Lung microvascular endothelial cell (primary cell): ENCODE measurements around the gene ZNF138. TPM values are rescaled to one million over a fixed set of nuclear protein-coding genes. Genes with fewer than 3 reads are reported as not detected.

ENCODE experiments used
- DNase-seq, 2 donors: peaks; one replicate each; pipeline versions ENCODE4 v3.0.0 to v3.0.0-alpha.2; 2010; ENCODE audit warnings: low read depth in 2 of 2
- total RNA-seq: library from RNA; depleted of rRNA; stranded (reverse); fragments of >200 nt; gene quantifications from 2 replicates; pipeline ENCODE4 v1.2.1, GENCODE V29; 2014

The ZNF138 gene
- total RNA-seq, 1 donor from 2014 or later = 4.4 TPM

- no peak for DNase-seq
These were observed 81.6 kb downstream of the ZNF138 start for GRCh38 chr7:64875658-64876406.

GRCh38 chr7:64876792-64877713 is 82.8 kb downstream of the ZNF138 start:
- DNase-seq = peak in 1 of 2 donors; percentile 63

- DNase-seq = peak in 1 of 2 donors; percentile 28
These were observed 83.7 kb downstream of the ZNF138 start for GRCh38 chr7:64877714-64878610.

DNA sequence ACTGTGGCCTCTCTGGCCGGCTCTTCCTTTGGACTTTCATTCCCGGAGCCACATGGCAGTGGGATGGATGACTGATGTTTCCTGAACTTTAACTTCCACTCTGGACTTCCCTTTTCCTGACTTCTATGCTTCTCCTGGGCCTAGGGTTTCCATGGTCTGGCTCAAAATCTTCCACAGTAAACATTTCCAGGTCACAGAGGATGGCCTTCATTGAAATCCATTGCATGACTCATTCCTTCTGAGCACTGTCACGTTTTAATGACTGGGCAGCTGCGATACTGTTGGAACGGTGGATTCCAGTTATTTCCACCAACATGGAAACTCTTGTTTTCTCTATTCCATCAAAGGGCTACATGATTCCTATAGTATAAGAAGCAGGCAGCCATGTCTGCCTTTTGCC is 84.5 kb downstream of the ZNF138 start:
- DNase-seq = peak; percentile 73 to 92

DNA sequence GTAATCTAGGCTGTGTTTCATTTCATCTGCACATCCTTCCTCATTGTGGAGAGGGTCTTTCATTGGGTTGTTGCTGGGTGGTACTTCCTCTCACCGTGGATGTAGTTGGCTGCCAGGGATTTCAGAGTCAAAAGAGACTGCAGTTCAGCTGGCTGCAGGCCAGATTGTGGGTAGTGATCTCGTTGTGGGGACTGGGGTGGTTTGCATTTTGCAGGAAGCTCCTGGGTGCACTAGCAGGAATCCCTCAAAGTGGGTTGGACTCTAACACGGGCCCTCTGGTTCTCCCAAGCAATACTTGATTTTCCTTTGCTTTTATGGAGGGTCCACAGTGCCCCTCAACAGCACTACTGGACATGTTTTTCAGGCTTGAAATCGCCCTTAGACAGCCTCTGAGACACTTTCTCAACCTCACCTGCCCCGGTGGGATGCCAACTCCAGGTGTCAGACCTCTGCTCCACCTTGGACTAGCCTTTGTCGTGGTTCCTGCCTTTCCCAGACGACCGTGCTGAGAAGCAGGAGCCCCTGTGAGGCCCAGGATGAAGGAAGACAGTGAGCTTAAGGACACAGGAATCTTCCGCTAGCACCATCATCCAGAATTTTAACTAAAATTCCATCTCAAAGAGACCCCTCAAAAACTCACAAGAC is 85.0 kb downstream of the ZNF138 start:
- no peak for DNase-seq

GRCh38 chr7:64879800-64880199 is 85.6 kb downstream of the ZNF138 start:
- no peak for DNase-seq

GRCh38 chr7:64880322-64881297 is 86.4 kb downstream of the ZNF138 start:
- DNase-seq = no peak

DNA sequence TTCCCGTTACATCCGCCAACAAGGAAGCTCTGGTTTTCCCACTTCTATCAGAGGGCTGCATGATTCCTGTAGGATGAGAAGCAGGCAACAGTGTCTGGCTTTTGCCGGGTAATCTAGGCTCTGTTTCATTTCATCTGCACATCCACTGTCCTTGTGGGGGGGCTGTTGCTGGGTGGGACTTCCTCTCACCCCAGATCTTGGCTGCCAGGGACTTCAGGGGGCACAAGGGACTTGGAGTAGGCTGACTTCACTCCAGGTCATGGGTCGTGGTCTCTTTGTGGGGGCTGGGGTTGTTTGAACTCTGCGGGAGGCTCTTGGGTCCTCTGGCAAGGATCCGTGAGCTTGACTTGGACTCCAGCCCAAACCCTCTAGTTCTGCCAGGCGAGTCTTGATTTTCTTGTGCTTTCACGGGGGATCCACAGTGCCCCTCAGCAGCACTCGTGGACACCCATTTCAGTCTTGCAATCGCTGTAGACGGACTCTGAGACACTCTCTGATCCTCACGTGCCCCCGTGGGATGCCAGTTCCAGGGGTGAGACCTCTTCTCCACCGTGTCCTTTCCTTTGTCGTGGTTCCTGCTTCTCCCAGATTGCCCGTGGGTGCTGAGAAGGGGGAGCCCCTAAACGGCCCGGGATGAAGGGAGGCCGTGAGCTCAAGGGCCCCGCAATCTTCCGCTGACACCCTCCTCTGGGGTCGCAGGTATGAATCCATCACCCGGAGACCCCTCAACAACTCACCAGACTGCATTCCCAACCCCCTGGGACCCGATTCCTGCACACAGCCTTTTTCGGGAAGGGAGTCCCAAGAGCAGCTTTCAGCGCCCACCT is 87.4 kb downstream of the ZNF138 start:
- DNase-seq = no peak

- peak; percentile 50 to 77 for DNase-seq
These were observed 88.3 kb downstream of the ZNF138 start for GRCh38 chr7:64882341-64883112.

Other genes starting within 250 kb of the ZNF138 start
- gene ZNF680, start 231.4 kb upstream of the ZNF138 start, total RNA-seq = 5.9 and 13.5 TPM in 2 replicates
- gene ZNF107, start 128.3 kb upstream of the ZNF138 start, total RNA-seq = 1.3 and 2.4 TPM in 2 replicates
- gene ZNF273, start 108.8 kb downstream of the ZNF138 start, total RNA-seq = 4.1 and 13.7 TPM in 2 replicates
- 2.6 and 3.1 TPM in 2 replicates for gene ZNF117, start 196.6 kb downstream of the ZNF138 start, total RNA-seq
- gene ERV3-1, start 212.3 kb downstream of the ZNF138 start, total RNA-seq = 4.2 and 5.9 TPM in 2 replicates